Ishikawa (cell line): ENCODE measurements around the gene ATP2A2.

Source experiments
- CEBPB ChIP-seq: IDR thresholded peaks from 2 replicates; pipeline ENCODE4 v1.6.1; 2012
- CREB1 ChIP-seq: IDR thresholded peaks from 2 replicates; pipeline ENCODE4 v1.6.1; 2012; ENCODE audit warnings: low read depth
- EGR1 ChIP-seq: IDR thresholded peaks from 2 replicates; pipeline ENCODE4 v1.6.1; 2012
- EP300 ChIP-seq: IDR thresholded peaks from 2 replicates; pipeline ENCODE4 v1.6.1; 2012; ENCODE audit warnings: borderline replicate concordance
- FOXM1 ChIP-seq: IDR thresholded peaks from 2 replicates; pipeline ENCODE4 v1.6.1; 2012; ENCODE audit warnings: low read depth, borderline replicate concordance
- MAX ChIP-seq: IDR thresholded peaks from 2 replicates; pipeline ENCODE4 v1.6.1; 2012
- NFIC ChIP-seq: IDR thresholded peaks from 2 replicates; pipeline ENCODE4 v1.6.1; 2012
- RAD21 ChIP-seq: IDR thresholded peaks from 2 replicates; pipeline ENCODE4 v1.6.1; 2012; ENCODE audit warnings: low read depth
- TAF1 ChIP-seq: IDR thresholded peaks from 2 replicates; pipeline ENCODE4 v1.6.1; 2012; ENCODE audit warnings: low read depth, mild to moderate bottlenecking
- TCF12 ChIP-seq: IDR thresholded peaks from 2 replicates; pipeline ENCODE4 v1.6.1; 2012; ENCODE audit warnings: low read depth
- TEAD4 ChIP-seq: IDR thresholded peaks from 2 replicates; pipeline ENCODE4 v1.6.1; 2012
- USF1 ChIP-seq: IDR thresholded peaks from 2 replicates; pipeline ENCODE4 v1.6.1; 2012
- YY1 ChIP-seq: IDR thresholded peaks from 2 replicates; pipeline ENCODE4 v1.6.1; 2012; ENCODE audit warnings: low read depth
- ZBTB7A ChIP-seq: IDR thresholded peaks from 2 replicates; pipeline ENCODE4 v1.6.1; 2012; ENCODE audit warnings: low read depth
- TF ChIP-seq, protein P1 (sequence below): IDR thresholded peaks from 2 replicates; pipeline ENCODE4 v1.6.1; 2012; ENCODE audit warnings: low read depth, mild to moderate bottlenecking

ATP2A2 gene

GRCh38 chr12:110366321-110367142 is 85.5 kb downstream of the ATP2A2 start:
- no peak for TF ChIP-seq CEBPB
- TF ChIP-seq YY1: no peak
- TF ChIP-seq TEAD4: no peak
- no peak for TF ChIP-seq TCF12
- no peak for TF ChIP-seq ZBTB7A
- TF ChIP-seq, protein P1, sequence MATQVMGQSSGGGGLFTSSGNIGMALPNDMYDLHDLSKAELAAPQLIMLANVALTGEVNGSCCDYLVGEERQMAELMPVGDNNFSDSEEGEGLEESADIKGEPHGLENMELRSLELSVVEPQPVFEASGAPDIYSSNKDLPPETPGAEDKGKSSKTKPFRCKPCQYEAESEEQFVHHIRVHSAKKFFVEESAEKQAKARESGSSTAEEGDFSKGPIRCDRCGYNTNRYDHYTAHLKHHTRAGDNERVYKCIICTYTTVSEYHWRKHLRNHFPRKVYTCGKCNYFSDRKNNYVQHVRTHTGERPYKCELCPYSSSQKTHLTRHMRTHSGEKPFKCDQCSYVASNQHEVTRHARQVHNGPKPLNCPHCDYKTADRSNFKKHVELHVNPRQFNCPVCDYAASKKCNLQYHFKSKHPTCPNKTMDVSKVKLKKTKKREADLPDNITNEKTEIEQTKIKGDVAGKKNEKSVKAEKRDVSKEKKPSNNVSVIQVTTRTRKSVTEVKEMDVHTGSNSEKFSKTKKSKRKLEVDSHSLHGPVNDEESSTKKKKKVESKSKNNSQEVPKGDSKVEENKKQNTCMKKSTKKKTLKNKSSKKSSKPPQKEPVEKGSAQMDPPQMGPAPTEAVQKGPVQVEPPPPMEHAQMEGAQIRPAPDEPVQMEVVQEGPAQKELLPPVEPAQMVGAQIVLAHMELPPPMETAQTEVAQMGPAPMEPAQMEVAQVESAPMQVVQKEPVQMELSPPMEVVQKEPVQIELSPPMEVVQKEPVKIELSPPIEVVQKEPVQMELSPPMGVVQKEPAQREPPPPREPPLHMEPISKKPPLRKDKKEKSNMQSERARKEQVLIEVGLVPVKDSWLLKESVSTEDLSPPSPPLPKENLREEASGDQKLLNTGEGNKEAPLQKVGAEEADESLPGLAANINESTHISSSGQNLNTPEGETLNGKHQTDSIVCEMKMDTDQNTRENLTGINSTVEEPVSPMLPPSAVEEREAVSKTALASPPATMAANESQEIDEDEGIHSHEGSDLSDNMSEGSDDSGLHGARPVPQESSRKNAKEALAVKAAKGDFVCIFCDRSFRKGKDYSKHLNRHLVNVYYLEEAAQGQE: no peak
- TF ChIP-seq TAF1: no peak
- no peak for TF ChIP-seq EGR1
- no peak for TF ChIP-seq RAD21
- no peak for TF ChIP-seq CREB1
- no peak for TF ChIP-seq EP300

DNA sequence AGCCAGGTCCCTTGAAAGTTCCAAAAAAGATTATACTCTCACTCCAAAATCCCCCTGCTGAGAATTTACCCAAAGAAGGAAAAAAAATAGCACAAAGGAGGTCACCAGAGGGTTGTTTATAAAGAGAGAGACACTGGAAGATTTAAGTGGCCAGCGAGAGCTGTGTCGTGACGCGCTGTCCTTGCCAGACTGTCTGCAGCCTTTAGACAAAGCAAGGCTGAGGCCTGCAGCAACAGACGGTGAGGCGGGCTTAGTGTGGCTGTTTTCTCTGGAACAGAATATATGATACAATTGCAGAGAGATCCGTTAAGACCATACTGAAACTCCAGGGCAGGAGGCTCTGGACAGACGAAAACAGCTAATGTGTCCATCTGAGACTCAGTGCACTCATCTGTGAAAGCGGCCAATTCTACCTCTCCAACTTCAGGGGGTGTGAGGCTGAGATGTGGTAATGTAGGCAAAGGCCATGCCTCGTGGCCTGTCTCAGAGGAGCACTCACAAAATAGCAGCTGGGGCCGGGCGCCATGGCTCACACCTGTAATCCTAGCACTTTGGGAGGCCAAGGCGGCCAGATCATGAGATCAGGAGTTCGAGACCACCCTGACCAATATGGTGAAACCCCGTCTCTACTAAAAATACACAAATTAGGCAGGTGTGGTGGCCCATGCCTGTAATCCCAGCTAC is 86.3 kb downstream of the ATP2A2 start:
- TF ChIP-seq CREB1: no peak
- TF ChIP-seq ZBTB7A: no peak
- no peak for TF ChIP-seq RAD21
- no peak for TF ChIP-seq EGR1
- TF ChIP-seq EP300: no peak
- no peak for TF ChIP-seq NFIC

DNA sequence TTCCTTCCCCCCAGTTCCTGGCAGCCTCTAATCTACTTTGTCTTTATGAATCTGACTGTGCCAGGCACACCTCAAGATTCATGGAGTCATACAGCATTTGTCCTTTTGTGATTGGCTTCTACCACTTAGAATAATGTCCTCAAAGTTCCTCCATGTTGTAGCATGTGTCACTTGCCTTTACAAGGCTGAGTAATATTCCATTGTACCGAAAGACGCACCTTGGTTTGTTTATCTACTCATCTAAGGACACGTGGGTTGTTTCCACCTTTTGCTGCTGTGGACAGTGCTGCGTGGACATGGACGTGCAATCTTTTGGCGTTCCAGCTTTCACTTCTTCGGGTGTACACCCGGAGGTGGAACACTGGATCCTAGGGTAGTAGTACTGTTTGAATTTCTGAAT is 88.9 kb downstream of the ATP2A2 start:
- no peak for TF ChIP-seq CEBPB
- no peak for TF ChIP-seq TAF1
- no peak for TF ChIP-seq TEAD4
- TF ChIP-seq TCF12: no peak

DNA sequence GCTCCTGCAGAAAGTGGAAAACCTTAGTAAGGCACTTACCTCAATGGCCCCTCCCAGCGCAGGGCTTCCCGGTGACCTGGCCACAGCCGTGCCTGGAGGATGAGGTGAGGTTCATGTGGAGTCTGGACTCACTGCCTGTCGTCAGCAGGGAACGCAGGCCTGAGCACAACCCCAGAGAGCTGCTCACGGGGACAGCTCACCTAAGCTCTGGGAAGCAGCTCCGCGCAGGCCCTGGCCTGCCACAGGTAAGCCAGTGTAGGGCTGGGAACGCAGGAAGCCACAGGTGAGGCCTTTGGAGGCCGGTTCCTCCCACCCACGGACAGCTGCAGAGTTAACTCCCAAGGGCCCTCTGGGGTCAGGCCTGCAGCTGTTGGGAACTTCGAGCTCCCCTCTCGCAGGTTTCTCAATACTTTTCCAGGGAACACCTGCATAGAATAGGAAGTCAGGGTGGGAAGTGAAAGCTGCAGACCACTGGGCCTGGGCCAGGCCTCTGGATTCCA is 89.7 kb downstream of the ATP2A2 start:
- TF ChIP-seq EGR1 (no peak), EP300 (no peak)
- TF ChIP-seq, protein P1: no peak

- TF ChIP-seq EP300 (no peak), NFIC (no peak), TEAD4 (no peak), EGR1 (no peak), CEBPB (no peak), CREB1 (no peak), TAF1 (no peak), FOXM1 (no peak), USF1 (no peak), TCF12 (no peak), MAX (no peak), ZBTB7A (no peak), RAD21 (no peak), YY1 (no peak)
- TF ChIP-seq, protein P1: no peak
Measured at GRCh38 chr12:110371408-110372055, 90.5 kb downstream of the ATP2A2 start.
